ENCODE results near the gene CRIP1.

Gene CRIP1

GRCh38 chr14:105489542-105490266 lies 3.0 kb downstream of the CRIP1 start:
- H3K36me3 ChIP-seq (ENCODE audit: control insufficient read depth in 2 of 2, insufficient read depth in 2 of 2, low read length in 2 of 2), result no peaks in the 10 kb centered on the region
- H3K9ac ChIP-seq (ENCODE audit: low read depth in 1 of 2, low read length in 2 of 2), result peak overlapping the region; percentile 79 to 85
- no peaks in the 10 kb centered on the region for H3K27me3 ChIP-seq (ENCODE audit: control insufficient read depth in 2 of 2, insufficient read depth in 2 of 2, low read length in 2 of 2)
- peak overlapping the region; percentile 69 to 77 for H3K4me3 ChIP-seq (ENCODE audit: low read length in 2 of 2)
- H3K9me3 ChIP-seq (ENCODE audit: control insufficient read depth in 2 of 2, low read length in 2 of 2), result no peaks in the 10 kb centered on the region
- H3K27ac ChIP-seq (ENCODE audit: low read depth in 2 of 2, low read length in 2 of 2), result peak overlapping the region; percentile 94 to 95
- peaks cover 37 to 42% of the 10 kb centered on the region in 2 donors for H3K4me1 ChIP-seq (ENCODE audit: control insufficient read depth in 2 of 2, insufficient read depth in 2 of 2, low read length in 2 of 2)

- peaks cover 35 to 39% of the 10 kb centered on the region in 2 donors for H3K4me1 ChIP-seq (ENCODE audit: control insufficient read depth in 2 of 2, insufficient read depth in 2 of 2, low read length in 2 of 2)
- peak overlapping the region; percentile 94 to 95 for H3K27ac ChIP-seq (ENCODE audit: low read depth in 2 of 2, low read length in 2 of 2)
- peak overlapping the region; percentile 79 to 85 for H3K9ac ChIP-seq (ENCODE audit: low read depth in 1 of 2, low read length in 2 of 2)
- H3K36me3 ChIP-seq (ENCODE audit: control insufficient read depth in 2 of 2, insufficient read depth in 2 of 2, low read length in 2 of 2), result no peaks in the 10 kb centered on the region
- H3K9me3 ChIP-seq (ENCODE audit: control insufficient read depth in 2 of 2, low read length in 2 of 2), result no peaks in the 10 kb centered on the region
- peak overlapping the region; percentile 69 to 77 for H3K4me3 ChIP-seq (ENCODE audit: low read length in 2 of 2)
- no peaks in the 10 kb centered on the region for H3K27me3 ChIP-seq (ENCODE audit: control insufficient read depth in 2 of 2, insufficient read depth in 2 of 2, low read length in 2 of 2)
These were observed 3.5 kb downstream of the CRIP1 start for GRCh38 chr14:105490267-105490571.

DNA sequence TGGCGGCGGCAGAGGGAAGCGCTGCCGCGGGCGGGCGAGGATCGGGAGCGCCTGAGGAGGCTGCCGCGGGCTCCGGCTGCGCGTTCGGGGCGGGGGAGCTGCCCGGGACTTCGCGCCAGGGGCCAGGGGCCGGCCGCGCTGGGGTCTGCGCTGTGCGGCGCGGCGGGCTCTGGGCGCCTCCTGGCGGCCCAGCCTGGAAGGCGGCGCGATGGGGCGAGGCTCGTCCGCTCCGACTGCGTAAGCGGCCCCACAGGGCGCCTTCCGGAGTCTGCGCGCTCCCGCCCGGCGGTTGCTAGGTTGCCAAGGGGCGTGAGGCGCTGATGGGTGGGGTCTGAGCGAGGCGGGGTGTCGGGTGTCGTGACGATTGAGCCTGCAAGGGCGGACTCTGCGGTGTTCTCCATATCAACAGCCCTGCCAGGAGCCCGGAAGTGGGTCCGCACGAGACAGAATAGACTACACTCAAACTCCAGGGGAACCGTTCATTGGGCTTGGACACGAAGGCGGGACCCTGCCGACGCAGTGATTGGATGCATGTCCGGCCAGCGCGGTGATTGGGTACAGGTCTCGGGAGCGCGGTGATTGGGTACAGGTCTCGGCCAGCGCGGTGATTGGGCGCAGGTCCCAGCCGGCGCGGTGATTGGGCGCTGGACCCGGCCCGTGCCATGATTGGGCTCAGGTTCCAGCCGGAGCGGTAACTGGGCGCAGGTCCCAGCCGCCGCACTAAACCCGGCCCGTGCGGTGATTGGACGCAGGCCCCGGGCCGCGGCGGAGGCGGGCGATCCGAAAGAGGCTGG lies 4.1 kb downstream of the CRIP1 start, which contains the start of gene TEDC1:
Gene TEDC1, plus strand, starts transcription at position 675 of the 794 bp plus-strand sequence. CDS start 130 bp downstream, outside the sequence.
- Histone ChIP-seq H3K4me3 (ENCODE audit: low read length in 2 of 2) (peak within 1 kb of the TSS; percentile 69 to 85), H3K9ac (ENCODE audit: low read depth in 1 of 2, low read length in 2 of 2) (peak within 1 kb of the TSS; percentile 79 to 85), H3K9me3 (ENCODE audit: control insufficient read depth in 2 of 2, low read length in 2 of 2) (no peaks in the 10 kb centered on the region), H3K4me1 (ENCODE audit: control insufficient read depth in 2 of 2, insufficient read depth in 2 of 2, low read length in 2 of 2) (peaks cover 32 to 36% of the 10 kb centered on the region in 2 donors), H3K36me3 (ENCODE audit: control insufficient read depth in 2 of 2, insufficient read depth in 2 of 2, low read length in 2 of 2) (no peaks in the 10 kb centered on the region), H3K27me3 (ENCODE audit: control insufficient read depth in 2 of 2, insufficient read depth in 2 of 2, low read length in 2 of 2) (no peaks in the 10 kb centered on the region), H3K27ac (ENCODE audit: low read depth in 2 of 2, low read length in 2 of 2) (peak within 1 kb of the TSS; percentile 94 to 95)

DNA sequence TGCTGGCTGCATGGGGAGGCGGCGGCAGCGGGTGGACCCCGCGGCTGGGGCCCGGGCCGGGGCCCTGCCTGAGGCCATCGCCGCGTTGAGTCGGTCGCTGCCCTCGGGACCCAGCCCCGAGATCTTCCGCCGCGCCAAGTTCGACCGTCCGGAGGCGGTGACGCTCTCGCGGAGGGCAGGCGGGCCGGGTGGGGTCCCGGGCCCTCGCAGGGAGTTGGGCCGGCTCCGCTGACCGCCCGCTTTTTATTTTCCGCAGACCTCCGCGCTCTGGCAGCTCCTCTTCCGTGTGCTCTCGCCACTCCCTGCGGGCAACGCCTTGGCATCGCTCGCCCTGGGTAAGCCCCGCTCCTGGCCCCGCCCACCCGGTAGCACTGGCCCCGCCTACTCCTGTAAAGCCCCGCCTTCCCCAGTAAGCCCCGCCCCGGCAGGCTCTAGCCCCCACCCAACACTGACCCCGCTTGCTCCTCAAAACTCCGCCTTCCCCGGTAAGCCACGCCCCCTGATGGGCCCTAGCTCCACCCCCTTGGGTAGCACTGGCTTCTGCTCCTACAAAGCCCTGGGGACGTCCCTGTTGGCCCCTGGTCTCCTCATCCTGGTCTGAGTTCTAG lies 4.8 kb downstream of the CRIP1 start:
- Histone ChIP-seq H3K4me3 (ENCODE audit: low read length in 2 of 2) (peak overlapping the region; percentile 67 to 85), H3K27ac (ENCODE audit: low read depth in 2 of 2, low read length in 2 of 2) (peak overlapping the region; percentile 94 to 95), H3K9ac (ENCODE audit: low read depth in 1 of 2, low read length in 2 of 2) (peak overlapping the region; percentile 47 to 84), H3K4me1 (ENCODE audit: control insufficient read depth in 2 of 2, insufficient read depth in 2 of 2, low read length in 2 of 2) (peaks cover 25 to 29% of the 10 kb centered on the region in 2 donors), H3K9me3 (ENCODE audit: control insufficient read depth in 2 of 2, low read length in 2 of 2) (no peaks in the 10 kb centered on the region), H3K27me3 (ENCODE audit: control insufficient read depth in 2 of 2, insufficient read depth in 2 of 2, low read length in 2 of 2) (no peaks in the 10 kb centered on the region), H3K36me3 (ENCODE audit: control insufficient read depth in 2 of 2, insufficient read depth in 2 of 2, low read length in 2 of 2) (no peaks in the 10 kb centered on the region)

DNA sequence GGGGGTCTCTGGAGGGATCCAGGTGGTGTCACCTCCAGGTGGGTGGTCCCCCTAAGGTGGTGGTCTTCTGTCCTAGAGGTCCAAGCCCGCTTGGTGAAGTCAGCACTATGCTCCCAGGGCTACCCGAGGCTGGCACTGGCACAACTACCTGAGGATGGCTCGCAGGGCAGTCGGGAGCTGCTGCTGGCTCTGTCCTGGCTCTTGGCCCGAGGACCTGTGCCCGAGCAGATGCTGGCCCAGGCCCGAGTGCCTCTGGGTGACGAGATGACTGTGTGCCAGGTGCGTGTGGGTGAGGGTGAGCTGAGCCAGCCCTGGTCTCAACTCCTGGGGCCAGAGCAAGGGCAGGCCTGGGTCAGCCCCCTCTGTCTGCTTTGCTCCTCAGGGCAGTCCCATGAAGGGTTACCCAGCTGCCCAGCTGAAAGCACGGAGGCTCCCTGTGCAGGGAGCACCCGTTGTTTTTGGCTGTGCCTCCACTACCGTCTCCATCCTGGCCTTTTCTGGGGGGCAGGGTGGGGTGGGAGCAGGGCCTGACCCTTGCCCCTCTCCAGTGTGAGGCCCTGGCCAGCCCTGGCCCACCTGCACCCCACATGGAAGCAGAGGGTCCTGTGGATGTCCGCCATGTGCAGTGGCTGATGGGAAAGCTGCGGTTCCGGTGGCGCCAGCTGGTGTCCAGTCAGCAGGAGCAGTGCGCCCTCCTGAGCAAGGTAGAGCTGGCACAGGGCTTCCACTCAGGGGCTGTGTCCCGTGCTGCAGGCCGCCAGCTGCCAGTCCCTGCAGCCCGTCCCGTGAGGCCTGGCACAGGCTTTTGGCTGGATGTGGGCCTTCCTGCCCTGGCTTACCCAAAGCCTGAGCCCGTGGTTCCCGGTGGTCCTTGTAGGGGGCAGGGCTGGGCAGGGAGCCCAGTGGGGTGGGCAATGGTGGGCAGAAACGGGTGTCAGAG lies 5.6 kb downstream of the CRIP1 start:
- Histone ChIP-seq H3K9ac (ENCODE audit: low read depth in 1 of 2, low read length in 2 of 2) (no peak overlapping the region), H3K9me3 (ENCODE audit: control insufficient read depth in 2 of 2, low read length in 2 of 2) (no peaks in the 10 kb centered on the region), H3K4me1 (ENCODE audit: control insufficient read depth in 2 of 2, insufficient read depth in 2 of 2, low read length in 2 of 2) (peaks cover 21 to 24% of the 10 kb centered on the region in 2 donors), H3K4me3 (ENCODE audit: low read length in 2 of 2) (peak overlapping the region in 1 of 2 donors; percentile 67), H3K36me3 (ENCODE audit: control insufficient read depth in 2 of 2, insufficient read depth in 2 of 2, low read length in 2 of 2) (no peaks in the 10 kb centered on the region), H3K27me3 (ENCODE audit: control insufficient read depth in 2 of 2, insufficient read depth in 2 of 2, low read length in 2 of 2) (no peaks in the 10 kb centered on the region), H3K27ac (ENCODE audit: low read depth in 2 of 2, low read length in 2 of 2) (peak overlapping the region in 1 of 2 donors; percentile 13)

DNA sequence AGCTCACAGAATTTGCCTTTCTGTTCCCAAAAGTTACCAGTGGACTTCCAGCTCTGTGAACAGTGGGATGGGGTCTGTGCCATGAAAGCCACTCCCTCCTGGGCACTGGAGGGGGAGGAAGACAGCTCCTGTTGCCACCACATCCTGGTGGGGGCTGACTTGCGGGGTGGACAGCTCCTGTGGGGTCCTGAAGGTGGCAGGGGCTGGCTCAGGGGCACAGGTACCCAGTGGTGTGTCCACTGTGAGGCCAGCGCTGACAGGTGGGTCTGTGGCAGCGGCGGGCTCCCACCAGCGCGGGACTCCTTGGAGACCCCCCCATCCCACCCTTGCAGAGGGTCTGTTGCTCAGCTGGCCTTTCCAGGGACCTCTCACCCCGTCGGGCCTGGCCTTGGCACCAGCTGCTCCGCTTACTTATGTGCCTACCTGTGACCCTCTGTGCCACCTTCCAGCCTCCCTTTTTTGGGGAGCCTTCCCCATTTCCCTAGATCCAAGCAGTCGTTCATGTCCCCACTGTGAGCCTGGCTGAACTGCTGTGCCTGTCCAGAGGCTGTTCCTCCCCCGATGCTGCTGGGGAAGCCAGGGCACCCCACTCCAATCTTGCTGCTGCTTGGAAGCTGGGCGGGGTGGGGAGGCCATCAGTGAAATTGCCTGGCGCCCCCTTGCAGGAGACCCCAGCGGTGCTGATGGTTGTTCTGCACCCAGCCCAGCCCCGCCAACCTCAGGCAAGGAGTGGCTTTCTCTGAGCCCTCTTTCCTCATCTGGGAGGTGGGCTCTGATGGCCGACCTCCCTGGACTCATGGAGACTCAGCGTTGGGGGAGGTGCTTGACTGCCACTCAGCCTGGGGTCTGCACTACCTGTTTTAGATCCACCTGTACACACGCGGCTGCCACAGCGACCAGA lies 6.5 kb downstream of the CRIP1 start:
- H3K9me3 ChIP-seq (ENCODE audit: control insufficient read depth in 2 of 2, low read length in 2 of 2), result no peaks in the 10 kb centered on the region
- H3K36me3 ChIP-seq (ENCODE audit: control insufficient read depth in 2 of 2, insufficient read depth in 2 of 2, low read length in 2 of 2), result no peaks in the 10 kb centered on the region
- H3K4me1 ChIP-seq (ENCODE audit: control insufficient read depth in 2 of 2, insufficient read depth in 2 of 2, low read length in 2 of 2), result peaks cover 15 to 18% of the 10 kb centered on the region in 2 donors
- H3K9ac ChIP-seq (ENCODE audit: low read depth in 1 of 2, low read length in 2 of 2), result no peak overlapping the region
- no peak overlapping the region for H3K4me3 ChIP-seq (ENCODE audit: low read length in 2 of 2)
- H3K27ac ChIP-seq (ENCODE audit: low read depth in 2 of 2, low read length in 2 of 2), result no peak overlapping the region
- no peaks in the 10 kb centered on the region for H3K27me3 ChIP-seq (ENCODE audit: control insufficient read depth in 2 of 2, insufficient read depth in 2 of 2, low read length in 2 of 2)

DNA sequence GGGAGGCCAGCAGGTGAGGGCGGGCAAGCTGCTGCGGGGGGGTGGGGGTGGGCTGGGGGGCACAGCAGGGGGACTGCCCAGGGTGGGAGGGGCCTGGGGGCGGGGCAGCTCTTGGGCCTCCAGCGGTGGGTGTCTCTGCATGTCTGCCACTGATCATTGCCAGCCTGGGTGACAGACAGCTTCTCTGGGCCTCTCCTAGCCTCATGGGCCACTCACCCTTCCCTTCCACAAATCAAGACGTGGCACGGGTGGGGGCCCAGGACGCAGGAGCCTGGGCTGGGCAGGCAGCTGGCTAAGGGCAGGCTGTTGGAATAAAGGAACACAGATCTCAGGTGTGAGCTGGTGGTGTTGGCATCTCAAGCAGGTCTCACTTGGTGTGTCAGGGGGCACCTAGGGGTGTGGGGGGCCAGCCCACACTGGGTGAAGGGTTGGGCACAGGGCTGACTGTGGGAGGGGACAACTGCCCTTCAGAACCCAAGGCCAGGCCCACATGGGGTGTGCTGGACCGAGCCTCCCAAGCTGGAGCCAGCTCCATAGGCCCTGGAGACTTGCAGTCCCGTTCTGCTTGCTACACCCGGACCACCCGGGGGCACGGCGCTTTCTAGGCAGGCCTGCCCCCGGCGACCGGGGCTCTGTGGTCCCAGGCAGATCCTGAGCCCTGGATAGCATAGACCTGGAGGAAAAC lies 7.4 kb downstream of the CRIP1 start:
- Histone ChIP-seq H3K9ac (ENCODE audit: low read depth in 1 of 2, low read length in 2 of 2) (no peak overlapping the region), H3K27me3 (ENCODE audit: control insufficient read depth in 2 of 2, insufficient read depth in 2 of 2, low read length in 2 of 2) (no peaks in the 10 kb centered on the region), H3K4me3 (ENCODE audit: low read length in 2 of 2) (no peak overlapping the region), H3K27ac (ENCODE audit: low read depth in 2 of 2, low read length in 2 of 2) (no peak overlapping the region), H3K36me3 (ENCODE audit: control insufficient read depth in 2 of 2, insufficient read depth in 2 of 2, low read length in 2 of 2) (no peaks in the 10 kb centered on the region), H3K4me1 (ENCODE audit: control insufficient read depth in 2 of 2, insufficient read depth in 2 of 2, low read length in 2 of 2) (peaks cover 7 to 10% of the 10 kb centered on the region in 2 donors), H3K9me3 (ENCODE audit: control insufficient read depth in 2 of 2, low read length in 2 of 2) (no peaks in the 10 kb centered on the region)

DNA sequence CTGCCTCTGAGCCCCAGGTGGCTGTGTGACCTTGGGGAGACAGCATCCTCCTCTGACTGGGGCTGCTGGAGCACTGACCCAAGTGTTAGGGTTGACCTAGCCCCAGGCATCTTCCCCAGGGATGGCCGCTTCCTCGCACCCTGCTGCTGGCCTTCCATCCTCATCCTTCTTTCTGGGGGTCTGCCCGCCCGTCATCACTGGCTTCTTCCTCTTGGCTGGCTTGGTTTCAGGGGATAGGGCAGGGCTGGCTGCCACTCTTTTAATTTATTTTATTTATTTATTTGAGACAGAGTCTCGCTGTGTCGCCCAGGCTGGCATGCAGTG lies 7.9 kb downstream of the CRIP1 start:
- H3K4me1 ChIP-seq (ENCODE audit: control insufficient read depth in 2 of 2, insufficient read depth in 2 of 2, low read length in 2 of 2), result peaks cover 2 to 5% of the 10 kb centered on the region in 2 donors
- no peaks in the 10 kb centered on the region for H3K36me3 ChIP-seq (ENCODE audit: control insufficient read depth in 2 of 2, insufficient read depth in 2 of 2, low read length in 2 of 2)
- H3K27ac ChIP-seq (ENCODE audit: low read depth in 2 of 2, low read length in 2 of 2), result no peak overlapping the region
- no peak overlapping the region for H3K4me3 ChIP-seq (ENCODE audit: low read length in 2 of 2)
- H3K27me3 ChIP-seq (ENCODE audit: control insufficient read depth in 2 of 2, insufficient read depth in 2 of 2, low read length in 2 of 2), result no peaks in the 10 kb centered on the region
- H3K9me3 ChIP-seq (ENCODE audit: control insufficient read depth in 2 of 2, low read length in 2 of 2), result no peaks in the 10 kb centered on the region
- H3K9ac ChIP-seq (ENCODE audit: low read depth in 1 of 2, low read length in 2 of 2), result no peak overlapping the region

Data from mucosa of rectum (tissue), 2 donors.